Stomach (tissue), 4 donors: ENCODE measurements around the gene MFAP4.

ENCODE experiments used
- CTCF ChIP-seq, 7 experiments: fragments of 450-650 bp in 4 of 7; fragments of 200-600 bp in 3 of 7; sonication (generic) in 3 of 7; IDR thresholded peaks; one replicate each; pipeline ENCODE4 v1.5.1; 2016 to 2019; ENCODE audit warnings: antibody characterized with exemption in 7 of 7, control low read depth in 2 of 7, mild to moderate bottlenecking in 1 of 7
- EP300 ChIP-seq: sonication (generic); formaldehyde crosslinking; IDR thresholded peaks from one replicate; pipeline ENCODE4 v1.6.1; 2017; ENCODE audit warnings: antibody characterized with exemption
- POLR2A ChIP-seq, 4 donors: fragments of 450-650 bp; IDR thresholded peaks; one replicate each; pipeline ENCODE4 v1.6.1; 2016; ENCODE audit warnings: antibody characterized with exemption in 4 of 4, control low read depth in 2 of 4, mild to moderate bottlenecking in 1 of 4, moderate library complexity in 1 of 4
- POLR2AphosphoS5 ChIP-seq, 3 donors: sonication (generic); formaldehyde crosslinking; IDR thresholded peaks; one replicate each; pipeline ENCODE4 v1.6.1; 2016; ENCODE audit warnings: antibody characterized with exemption in 3 of 3

- TF ChIP-seq EP300 (no peak), CTCF (IDR thresholded peaks at IDR 0.05) (no peak), POLR2A (IDR thresholded peaks at IDR 0.05) (no peak), POLR2AphosphoS5 (IDR thresholded peaks at IDR 0.05) (no peak)
These were observed 7.5 kb downstream of the MFAP4 start for GRCh38 chr17:19379361-19380065.
